Nephron (organoid): ENCODE data around the gene GALK2.

Experiments
- H3K27ac Mint-ChIP-seq, 3 experiments: 2 replicates each; pipeline ENCODE4 v1.8.0; 2020; ENCODE audit warnings: mixed read lengths in 3 of 3, mild to moderate bottlenecking in 2 of 3, moderate library complexity in 1 of 3
- H3K27me3 Mint-ChIP-seq: 2 replicates; pipeline ENCODE4 v1.8.0; 2021; ENCODE audit warnings: low read depth, mild to moderate bottlenecking, moderate library complexity, mixed read lengths
- H3K36me3 Mint-ChIP-seq: 2 replicates; pipeline ENCODE4 v1.8.0; 2020; ENCODE audit warnings: low read depth, mixed read lengths
- H3K4me1 Mint-ChIP-seq: 2 replicates; pipeline ENCODE4 v1.8.0; 2020; ENCODE audit warnings: mixed read lengths
- H3K4me3 Mint-ChIP-seq, 3 experiments: 2 replicates each; pipeline ENCODE4 v1.8.0; 2020; ENCODE audit warnings: mild to moderate bottlenecking in 3 of 3, mixed read lengths in 3 of 3, moderate library complexity in 2 of 3
- H3K9me3 Mint-ChIP-seq: 2 replicates; pipeline ENCODE4 v1.8.0; 2020; ENCODE audit warnings: mixed read lengths
- CTCF ChIP-seq, 3 experiments: fragments of 200-600 bp; sonication (generic); IDR thresholded peaks; one replicate each; pipeline ENCODE4 v1.5.0; 2021; ENCODE audit warnings: antibody characterized with exemption in 3 of 3; ENCODE audit not compliant: unreplicated experiment in 3 of 3

Gene GALK2

GRCh38 chr15:49148298-49148697, 21.7 kb upstream of the GALK2 start:
- Mint-ChIP-seq H3K36me3 (peaks cover 13% of the 10 kb centered on the region), H3K4me1 (peaks cover 21% of the 10 kb centered on the region), H3K9me3 (no peaks in the 10 kb centered on the region), H3K27me3 (no peaks in the 10 kb centered on the region), H3K4me3 (no peak overlapping the region), H3K27ac (no peak overlapping the region)
- no peak for TF ChIP-seq CTCF (IDR thresholded peaks at IDR 0.05; ENCODE audit: unreplicated experiment in 3 of 3)

GRCh38 chr15:49148727-49149126, 21.3 kb upstream of the GALK2 start:
- no peak overlapping the region for H3K4me3 Mint-ChIP-seq
- peaks cover 9% of the 10 kb centered on the region for H3K36me3 Mint-ChIP-seq
- peaks cover 26% of the 10 kb centered on the region for H3K4me1 Mint-ChIP-seq
- no peak for TF ChIP-seq CTCF (IDR thresholded peaks at IDR 0.05; ENCODE audit: unreplicated experiment in 3 of 3)
- no peaks in the 10 kb centered on the region for H3K9me3 Mint-ChIP-seq
- no peaks in the 10 kb centered on the region for H3K27me3 Mint-ChIP-seq
- no peak overlapping the region for H3K27ac Mint-ChIP-seq

GRCh38 chr15:49151831-49152230, 18.2 kb upstream of the GALK2 start:
- Mint-ChIP-seq H3K27me3 (no peaks in the 10 kb centered on the region), H3K4me1 (peaks cover 48% of the 10 kb centered on the region), H3K36me3 (no peaks in the 10 kb centered on the region), H3K4me3 (no peak overlapping the region), H3K27ac (no peak overlapping the region), H3K9me3 (no peaks in the 10 kb centered on the region)
- TF ChIP-seq CTCF (IDR thresholded peaks at IDR 0.05; ENCODE audit: unreplicated experiment in 3 of 3): no peak

GRCh38 chr15:49152552-49153312, 17.3 kb upstream of the GALK2 start:
- H3K9me3 Mint-ChIP-seq: no peaks in the 10 kb centered on the region
- peak overlapping the region; percentile 69 to 99 (median 99) for H3K4me3 Mint-ChIP-seq
- no peaks in the 10 kb centered on the region for H3K36me3 Mint-ChIP-seq
- no peak overlapping the region for H3K27ac Mint-ChIP-seq
- H3K4me1 Mint-ChIP-seq: peaks cover 46% of the 10 kb centered on the region
- no peak for TF ChIP-seq CTCF (IDR thresholded peaks at IDR 0.05; ENCODE audit: unreplicated experiment in 3 of 3)
- H3K27me3 Mint-ChIP-seq: no peaks in the 10 kb centered on the region

GRCh38 chr15:49154359-49154758, 15.7 kb upstream of the GALK2 start:
- Mint-ChIP-seq H3K9me3 (no peaks in the 10 kb centered on the region), H3K4me3 (peak overlapping the region; percentile 99 to 100 (median 99)), H3K4me1 (peaks cover 36% of the 10 kb centered on the region), H3K27ac (peak overlapping the region; percentile 78 to 99 (median 95)), H3K27me3 (no peaks in the 10 kb centered on the region), H3K36me3 (no peaks in the 10 kb centered on the region)
- no peak for TF ChIP-seq CTCF (IDR thresholded peaks at IDR 0.05; ENCODE audit: unreplicated experiment in 3 of 3)

GRCh38 chr15:49154799-49155109, 15.3 kb upstream of the GALK2 start:
- Mint-ChIP-seq H3K36me3 (no peaks in the 10 kb centered on the region), H3K4me1 (peaks cover 35% of the 10 kb centered on the region), H3K9me3 (no peaks in the 10 kb centered on the region), H3K27me3 (no peaks in the 10 kb centered on the region), H3K27ac (peak overlapping the region; percentile 78 to 99 (median 95)), H3K4me3 (peak overlapping the region; percentile 99 to 100 (median 99))
- TF ChIP-seq CTCF (IDR thresholded peaks at IDR 0.05; ENCODE audit: unreplicated experiment in 3 of 3): no peak
